Mucosa of descending colon (tissue), 3 donors: ENCODE measurements around the gene RPL5. TPM values are rescaled to one million over a fixed set of nuclear protein-coding genes. Genes with fewer than 3 reads are reported as not detected.

ENCODE experiments used
- ATAC-seq: fragments of 200-7000 bp; cut with Tn5 transposase; one replicate; pipeline ENCODE4 v1.9.1; 2020; ENCODE audit warnings: mild to moderate bottlenecking, moderate library complexity
- DNase-seq, 3 donors: peaks; one replicate each; pipeline ENCODE4 v3.0.0-alpha.2; 2020
- H3K36me3 ChIP-seq: fragments of 200-600 bp; one replicate; pipeline ENCODE4 v1.8.0; 2021; ENCODE audit warnings: low read depth, mild to moderate bottlenecking
- H3K4me1 ChIP-seq: fragments of 200-600 bp; one replicate; pipeline ENCODE4 v1.8.0; 2021; ENCODE audit warnings: low read depth, mild to moderate bottlenecking
- H3K4me3 ChIP-seq: fragments of 200-600 bp; one replicate; pipeline ENCODE4 v1.8.0; 2021; ENCODE audit warnings: mild to moderate bottlenecking
- H3K9me3 ChIP-seq: fragments of 200-600 bp; one replicate; pipeline ENCODE4 v1.8.0; 2021; ENCODE audit warnings: mild to moderate bottlenecking
- intact Hi-C, 2 donors: fragments of 100-400 bp; cut with DNase I in 1 of 2; cut with micrococcal nuclease in 1 of 2; formaldehyde crosslinking; loops; one replicate each; pipeline versions ENCODE4 v1.11.0 to v1.11.1; 2022; cut with DNase I, micrococcal nuclease
- total RNA-seq, 3 donors: library from RNA; stranded (reverse); fragmentation: NEBNext Ultra II Directional in 2 of 3; extraction: Animal tissue kit (Norgen Biotek cat#: 25700) in 2 of 3; gene quantifications; one replicate each; pipeline versions ENCODE4 v1.2.1 to v1.2.4, GENCODE V29; 2021 to 2023
- TF ChIP-seq, protein P1 (sequence below): fragments of 200-600 bp; IDR thresholded peaks from one replicate; pipeline ENCODE4 v1.8.0; 2022; ENCODE audit warnings: antibody characterized with exemption, mild to moderate bottlenecking
- donor health status: DM: no; HTN: no; CAD: no; lungs with moderate emphysema.
- donor health status: DM: no; HTN: no; CAD: no.
- donor health status: DM: no; HTN: yes; CAD: no.

Gene RPL5
- total RNA-seq, 3 donors from 2014 or later = 627 to 944 (median 705) TPM

- peak; percentile 32 to 51 (median 50) for DNase-seq
- H3K4me1 ChIP-seq = peaks cover 4% of the 10 kb centered on the region
- intact Hi-C loops = no loop called here
- TF ChIP-seq, protein P1, sequence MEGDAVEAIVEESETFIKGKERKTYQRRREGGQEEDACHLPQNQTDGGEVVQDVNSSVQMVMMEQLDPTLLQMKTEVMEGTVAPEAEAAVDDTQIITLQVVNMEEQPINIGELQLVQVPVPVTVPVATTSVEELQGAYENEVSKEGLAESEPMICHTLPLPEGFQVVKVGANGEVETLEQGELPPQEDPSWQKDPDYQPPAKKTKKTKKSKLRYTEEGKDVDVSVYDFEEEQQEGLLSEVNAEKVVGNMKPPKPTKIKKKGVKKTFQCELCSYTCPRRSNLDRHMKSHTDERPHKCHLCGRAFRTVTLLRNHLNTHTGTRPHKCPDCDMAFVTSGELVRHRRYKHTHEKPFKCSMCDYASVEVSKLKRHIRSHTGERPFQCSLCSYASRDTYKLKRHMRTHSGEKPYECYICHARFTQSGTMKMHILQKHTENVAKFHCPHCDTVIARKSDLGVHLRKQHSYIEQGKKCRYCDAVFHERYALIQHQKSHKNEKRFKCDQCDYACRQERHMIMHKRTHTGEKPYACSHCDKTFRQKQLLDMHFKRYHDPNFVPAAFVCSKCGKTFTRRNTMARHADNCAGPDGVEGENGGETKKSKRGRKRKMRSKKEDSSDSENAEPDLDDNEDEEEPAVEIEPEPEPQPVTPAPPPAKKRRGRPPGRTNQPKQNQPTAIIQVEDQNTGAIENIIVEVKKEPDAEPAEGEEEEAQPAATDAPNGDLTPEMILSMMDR = no peak
- peaks cover 11% of the 10 kb centered on the region for H3K9me3 ChIP-seq
- H3K36me3 ChIP-seq = no peaks in the 10 kb centered on the region
- H3K4me3 ChIP-seq = no peak overlapping the region
- ATAC-seq = peak; percentile 99
These were observed 55.1 kb downstream of the RPL5 start for GRCh38 chr1:92886886-92887419.

GRCh38 chr1:92887465-92887864 is 55.6 kb downstream of the RPL5 start:
- TF ChIP-seq, protein P1 = no peak
- no peak overlapping the region for H3K4me3 ChIP-seq
- H3K36me3 ChIP-seq = no peaks in the 10 kb centered on the region
- intact Hi-C loops = no loop called here
- ATAC-seq (no peak), DNase-seq (no peak)
- peaks cover 4% of the 10 kb centered on the region for H3K4me1 ChIP-seq
- H3K9me3 ChIP-seq = peaks cover 11% of the 10 kb centered on the region

Other genes starting within 250 kb of the RPL5 start
- 10 to 100 TPM; 32.3 to 52.4 (median 33.5) TPM for gene EVI5, start 46.9 kb upstream of the RPL5 start, total RNA-seq
- gene DIPK1A, start 129.4 kb downstream of the RPL5 start, total RNA-seq = 10 to 100 TPM in 2 of 3 donors, 1 to 10 TPM in 1; 7.6 to 20.4 (median 12.8) TPM
- gene MTF2, start 247.2 kb downstream of the RPL5 start, total RNA-seq = 10 to 100 TPM; 22.5 to 32.1 (median 23.6) TPM